Right atrium auricular region (tissue), 2 donors: ENCODE measurements around the gene CCNY. TPM values are rescaled to one million over a fixed set of nuclear protein-coding genes. Genes with fewer than 3 reads are reported as not detected.
A peak's percentile ranks its signal among the peaks of the same experiment; 100 is the strongest.

ENCODE experiments used
- DNase-seq: peaks from one replicate; pipeline ENCODE4 v3.0.0-alpha.2; 2019; ENCODE audit warnings: low spot score
- H3K27ac ChIP-seq, 2 donors: fragments of 200-600 bp; sonication (generic); 1 replicate in 1 of 2; 2 replicates in 1 of 2; pipeline ENCODE4 v1.5.1; 2016 to 2019
- H3K27me3 ChIP-seq, 2 donors: fragments of 200-600 bp; sonication (generic); one replicate each; pipeline versions ENCODE4 v1.5.1 to v1.6.0; 2017 to 2019
- H3K36me3 ChIP-seq: fragments of 200-600 bp; sonication (generic); one replicate; pipeline ENCODE4 v1.5.1; 2016
- H3K4me1 ChIP-seq, 2 donors: fragments of 200-600 bp; sonication (generic); one replicate each; pipeline versions ENCODE4 v1.5.1 to v1.6.0; 2017 to 2019
- H3K4me3 ChIP-seq, 2 donors: fragments of 200-600 bp; sonication (generic); 1 replicate in 1 of 2; 2 replicates in 1 of 2; pipeline ENCODE4 v1.5.1; 2017 to 2019; ENCODE audit warnings: mild to moderate bottlenecking in 1 of 2, moderate library complexity in 1 of 2
- H3K9me3 ChIP-seq, 2 donors: fragments of 200-600 bp; sonication (generic); one replicate each; pipeline ENCODE4 v1.5.1; 2019
- CTCF ChIP-seq, 2 donors: fragments of 200-600 bp; sonication (generic); IDR thresholded peaks; one replicate each; pipeline ENCODE4 v1.5.1; 2019; ENCODE audit warnings: antibody characterized with exemption in 2 of 2
- total RNA-seq, 2 donors: library from RNA; depleted of rRNA; stranded (reverse); fragments of >200 nt; gene quantifications; one replicate each; pipeline ENCODE4 v1.1.0, GENCODE V29; 2016

The CCNY gene
- total RNA-seq, 2 donors from 2014 or later, result 35.6 to 58.1 TPM

- no peak for TF ChIP-seq CTCF (IDR thresholded peaks at IDR 0.05)
- no peak overlapping the region for H3K4me3 ChIP-seq
- H3K27ac ChIP-seq, result no peak overlapping the region
- H3K36me3 ChIP-seq, result no peaks in the 10 kb centered on the region
- H3K9me3 ChIP-seq, result peaks cover 0 to 34% of the 10 kb centered on the region in 2 donors
- DNase-seq, result no peak
- H3K27me3 ChIP-seq, result no peaks in the 10 kb centered on the region
- peaks cover 0 to 37% of the 10 kb centered on the region in 2 donors for H3K4me1 ChIP-seq
Observed at GRCh38 chr10:35442028-35442427, 105.7 kb downstream of the CCNY start.

GRCh38 chr10:35442592-35442991 is 106.3 kb downstream of the CCNY start:
- no peak for DNase-seq
- TF ChIP-seq CTCF (IDR thresholded peaks at IDR 0.05), result no peak
- H3K27me3 ChIP-seq, result no peaks in the 10 kb centered on the region
- peaks cover 0 to 42% of the 10 kb centered on the region in 2 donors for H3K4me1 ChIP-seq
- no peaks in the 10 kb centered on the region for H3K36me3 ChIP-seq
- H3K4me3 ChIP-seq, result no peak overlapping the region
- H3K27ac ChIP-seq, result no peak overlapping the region
- peaks cover 0 to 34% of the 10 kb centered on the region in 2 donors for H3K9me3 ChIP-seq

GRCh38 chr10:35443858-35444257 is 107.5 kb downstream of the CCNY start:
- Histone ChIP-seq H3K27ac (no peak overlapping the region), H3K9me3 (peaks cover 0 to 26% of the 10 kb centered on the region in 2 donors), H3K36me3 (no peaks in the 10 kb centered on the region), H3K4me3 (no peak overlapping the region), H3K27me3 (no peaks in the 10 kb centered on the region), H3K4me1 (peaks cover 0 to 55% of the 10 kb centered on the region in 2 donors)
- no peak for TF ChIP-seq CTCF (IDR thresholded peaks at IDR 0.05)
- DNase-seq, result no peak

- Histone ChIP-seq H3K4me1 (peaks cover 0 to 64% of the 10 kb centered on the region in 2 donors), H3K9me3 (peaks cover 0 to 22% of the 10 kb centered on the region in 2 donors), H3K27ac (peak overlapping the region in 1 of 2 donors; percentile 80), H3K27me3 (no peaks in the 10 kb centered on the region), H3K36me3 (no peaks in the 10 kb centered on the region), H3K4me3 (no peak overlapping the region)
- no peak for TF ChIP-seq CTCF (IDR thresholded peaks at IDR 0.05)
- DNase-seq, result no peak
Observed at GRCh38 chr10:35445150-35445884, 109.0 kb downstream of the CCNY start.

- Histone ChIP-seq H3K4me1 (peaks cover 0 to 66% of the 10 kb centered on the region in 2 donors), H3K4me3 (no peak overlapping the region), H3K27me3 (no peaks in the 10 kb centered on the region), H3K27ac (peak overlapping the region in 1 of 2 donors; percentile 80), H3K9me3 (peaks cover 0 to 22% of the 10 kb centered on the region in 2 donors), H3K36me3 (no peaks in the 10 kb centered on the region)
- no peak for TF ChIP-seq CTCF (IDR thresholded peaks at IDR 0.05)
- DNase-seq, result no peak
Observed at GRCh38 chr10:35446439-35446838, 110.1 kb downstream of the CCNY start.
